SK-N-SH treated with all-trans-retinoic acid at 6 μM for 48 hours (cell line): ENCODE measurements around the gene SGPP1.

Experiments
- ATAC-seq: fragments of 200-7000 bp; cut with Tn5 transposase; 3 replicates; pipeline ENCODE4 v1.9.1; 2020; ENCODE audit warnings: mild to moderate bottlenecking, moderate library complexity
- ARNTL ChIP-seq: fragments of 450-650 bp; formaldehyde crosslinking; IDR thresholded peaks from 2 replicates; pipeline ENCODE4 v1.5.0; 2020; ENCODE audit warnings: low read depth, mild to moderate bottlenecking, moderate library complexity, borderline replicate concordance
- BACH2 ChIP-seq: fragments of 250-450 bp; sonication (Bioruptor Pico); IDR thresholded peaks from 2 replicates; pipeline ENCODE4 v1.9.0; 2021; ENCODE audit warnings: mild to moderate bottlenecking, borderline replicate concordance
- CSDC2 ChIP-seq: fragments of 250-450 bp; sonication (Bioruptor Pico); IDR thresholded peaks from 2 replicates; pipeline ENCODE4 v1.5.0; 2020; ENCODE audit warnings: mild to moderate bottlenecking, moderate library complexity
- ESRRG ChIP-seq: fragments of 250-450 bp; sonication (Bioruptor Pico); IDR thresholded peaks from 2 replicates; pipeline ENCODE4 v1.6.1; 2021; ENCODE audit warnings: mild to moderate bottlenecking
- PPARA ChIP-seq: fragments of 250-450 bp; sonication (Bioruptor Pico); IDR thresholded peaks from 2 replicates; pipeline ENCODE4 v1.5.0; 2020; ENCODE audit warnings: mild to moderate bottlenecking, borderline replicate concordance
- RARB ChIP-seq: fragments of 250-450 bp; sonication (Bioruptor Pico); IDR thresholded peaks from 2 replicates; pipeline ENCODE4 v1.8.0; 2021; ENCODE audit warnings: mild to moderate bottlenecking, moderate library complexity
- SNAI2 ChIP-seq: fragments of 250-450 bp; sonication (Bioruptor Pico); IDR thresholded peaks from 2 replicates; pipeline ENCODE4 v1.5.0; 2020; ENCODE audit warnings: mild to moderate bottlenecking, moderate library complexity
- TCF4 ChIP-seq: fragments of 250-450 bp; sonication (Bioruptor Pico); IDR thresholded peaks from 2 replicates; pipeline ENCODE4 v1.8.0; 2021; ENCODE audit warnings: mild to moderate bottlenecking, moderate library complexity, borderline replicate concordance
- TOX ChIP-seq: fragments of 250-450 bp; sonication (Bioruptor Pico); IDR thresholded peaks from 2 replicates; pipeline ENCODE4 v1.8.0; 2021; ENCODE audit warnings: mild to moderate bottlenecking, moderate library complexity, borderline replicate concordance
- ZFP3 ChIP-seq: fragments of 250-450 bp; sonication (Bioruptor Pico); IDR thresholded peaks from 2 replicates; pipeline ENCODE4 v1.5.0; 2020; ENCODE audit warnings: mild to moderate bottlenecking, moderate library complexity
- ZFP30 ChIP-seq: fragments of 450-650 bp; formaldehyde crosslinking; IDR thresholded peaks from 2 replicates; pipeline ENCODE4 v1.5.0; 2022; ENCODE audit warnings: mild to moderate bottlenecking, moderate library complexity
- ZNF565 ChIP-seq: fragments of 450-650 bp; formaldehyde crosslinking; conservative IDR thresholded peaks from 2 replicates; pipeline ENCODE4 v1.5.0; 2020; ENCODE audit warnings: low read depth, mild to moderate bottlenecking, moderate library complexity
- ZNF70 ChIP-seq: fragments of 450-650 bp; formaldehyde crosslinking; IDR thresholded peaks from 2 replicates; pipeline ENCODE4 v1.5.0; 2020; ENCODE audit warnings: mild to moderate bottlenecking, moderate library complexity
- ZNF8 ChIP-seq: fragments of 450-650 bp; formaldehyde crosslinking; IDR thresholded peaks from 2 replicates; pipeline ENCODE4 v1.5.0; 2020; ENCODE audit warnings: mild to moderate bottlenecking, moderate library complexity
- TF ChIP-seq, protein P1 (sequence below): fragments of 250-450 bp; sonication (Bioruptor Pico); IDR thresholded peaks from 2 replicates; pipeline ENCODE4 v1.5.1; 2021; ENCODE audit warnings: mild to moderate bottlenecking, moderate library complexity
- TF ChIP-seq, protein P2 (sequence below): fragments of 250-450 bp; sonication (Bioruptor Pico); IDR thresholded peaks from 2 replicates; pipeline ENCODE4 v1.8.0; 2020; ENCODE audit warnings: mild to moderate bottlenecking, moderate library complexity, borderline replicate concordance
- TF ChIP-seq, protein P3 (sequence below): fragments of 250-450 bp; sonication (Bioruptor Pico); IDR thresholded peaks from 2 replicates; pipeline ENCODE4 v1.5.1; 2020; ENCODE audit warnings: low read depth, mild to moderate bottlenecking, moderate library complexity
- TF ChIP-seq, protein P4 (sequence below): fragments of 250-450 bp; sonication (Bioruptor Pico); IDR thresholded peaks from 2 replicates; pipeline ENCODE4 v1.8.0; 2021; ENCODE audit warnings: low read depth, mild to moderate bottlenecking, moderate library complexity, borderline replicate concordance
- TF ChIP-seq, protein P5 (sequence below): fragments of 250-450 bp; sonication (Bioruptor Pico); IDR thresholded peaks from 2 replicates; pipeline ENCODE4 v1.5.0; 2020; ENCODE audit warnings: mild to moderate bottlenecking, moderate library complexity

SGPP1 gene

DNA sequence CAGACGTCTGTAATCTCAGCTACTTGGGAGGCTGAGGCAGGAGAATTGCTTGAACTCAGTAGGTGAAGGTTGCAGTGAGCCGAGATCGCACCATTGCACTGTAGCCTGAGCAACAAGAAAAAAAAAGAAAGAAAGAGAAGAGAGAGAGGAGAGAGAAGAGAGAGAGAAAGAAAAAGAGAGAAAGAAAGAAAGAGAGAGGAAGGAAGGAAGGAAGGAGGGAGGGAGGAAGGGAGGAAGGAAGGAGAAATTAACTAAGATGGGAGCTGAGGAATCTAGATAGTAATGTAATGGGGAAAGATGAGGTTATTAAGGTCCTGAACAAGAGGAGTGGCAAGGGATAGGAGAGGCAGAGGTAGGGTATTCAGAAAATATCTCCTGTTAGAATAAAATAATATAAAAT, 17.4 kb upstream of the SGPP1 start:
- no peak for TF ChIP-seq ZNF70
- no peak for TF ChIP-seq TOX (CRISPR knock-in tag)
- TF ChIP-seq, protein P1, sequence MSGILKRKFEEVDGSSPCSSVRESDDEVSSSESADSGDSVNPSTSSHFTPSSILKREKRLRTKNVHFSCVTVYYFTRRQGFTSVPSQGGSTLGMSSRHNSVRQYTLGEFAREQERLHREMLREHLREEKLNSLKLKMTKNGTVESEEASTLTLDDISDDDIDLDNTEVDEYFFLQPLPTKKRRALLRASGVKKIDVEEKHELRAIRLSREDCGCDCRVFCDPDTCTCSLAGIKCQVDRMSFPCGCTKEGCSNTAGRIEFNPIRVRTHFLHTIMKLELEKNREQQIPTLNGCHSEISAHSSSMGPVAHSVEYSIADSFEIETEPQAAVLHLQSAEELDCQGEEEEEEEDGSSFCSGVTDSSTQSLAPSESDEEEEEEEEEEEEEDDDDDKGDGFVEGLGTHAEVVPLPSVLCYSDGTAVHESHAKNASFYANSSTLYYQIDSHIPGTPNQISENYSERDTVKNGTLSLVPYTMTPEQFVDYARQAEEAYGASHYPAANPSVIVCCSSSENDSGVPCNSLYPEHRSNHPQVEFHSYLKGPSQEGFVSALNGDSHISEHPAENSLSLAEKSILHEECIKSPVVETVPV (CRISPR knock-in tag): no peak
- TF ChIP-seq RARB (CRISPR knock-in tag): no peak
- TF ChIP-seq ARNTL: no peak
- TF ChIP-seq PPARA: no peak
- TF ChIP-seq, protein P2, sequence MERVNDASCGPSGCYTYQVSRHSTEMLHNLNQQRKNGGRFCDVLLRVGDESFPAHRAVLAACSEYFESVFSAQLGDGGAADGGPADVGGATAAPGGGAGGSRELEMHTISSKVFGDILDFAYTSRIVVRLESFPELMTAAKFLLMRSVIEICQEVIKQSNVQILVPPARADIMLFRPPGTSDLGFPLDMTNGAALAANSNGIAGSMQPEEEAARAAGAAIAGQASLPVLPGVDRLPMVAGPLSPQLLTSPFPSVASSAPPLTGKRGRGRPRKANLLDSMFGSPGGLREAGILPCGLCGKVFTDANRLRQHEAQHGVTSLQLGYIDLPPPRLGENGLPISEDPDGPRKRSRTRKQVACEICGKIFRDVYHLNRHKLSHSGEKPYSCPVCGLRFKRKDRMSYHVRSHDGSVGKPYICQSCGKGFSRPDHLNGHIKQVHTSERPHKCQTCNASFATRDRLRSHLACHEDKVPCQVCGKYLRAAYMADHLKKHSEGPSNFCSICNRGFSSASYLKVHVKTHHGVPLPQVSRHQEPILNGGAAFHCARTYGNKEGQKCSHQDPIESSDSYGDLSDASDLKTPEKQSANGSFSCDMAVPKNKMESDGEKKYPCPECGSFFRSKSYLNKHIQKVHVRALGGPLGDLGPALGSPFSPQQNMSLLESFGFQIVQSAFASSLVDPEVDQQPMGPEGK (CRISPR knock-in tag): no peak
- TF ChIP-seq, protein P3, sequence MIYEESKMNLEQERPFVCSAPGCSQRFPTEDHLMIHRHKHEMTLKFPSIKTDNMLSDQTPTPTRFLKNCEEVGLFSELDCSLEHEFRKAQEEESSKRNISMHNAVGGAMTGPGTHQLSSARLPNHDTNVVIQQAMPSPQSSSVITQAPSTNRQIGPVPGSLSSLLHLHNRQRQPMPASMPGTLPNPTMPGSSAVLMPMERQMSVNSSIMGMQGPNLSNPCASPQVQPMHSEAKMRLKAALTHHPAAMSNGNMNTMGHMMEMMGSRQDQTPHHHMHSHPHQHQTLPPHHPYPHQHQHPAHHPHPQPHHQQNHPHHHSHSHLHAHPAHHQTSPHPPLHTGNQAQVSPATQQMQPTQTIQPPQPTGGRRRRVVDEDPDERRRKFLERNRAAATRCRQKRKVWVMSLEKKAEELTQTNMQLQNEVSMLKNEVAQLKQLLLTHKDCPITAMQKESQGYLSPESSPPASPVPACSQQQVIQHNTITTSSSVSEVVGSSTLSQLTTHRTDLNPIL: no peak
- no peak for TF ChIP-seq ZFP3 (CRISPR knock-in tag)
- TF ChIP-seq ZFP30 (CRISPR knock-in tag): no peak
- TF ChIP-seq ZNF565 (CRISPR knock-in tag): no peak
- no peak for TF ChIP-seq ESRRG (CRISPR knock-in tag)
- no peak for ATAC-seq

DNA sequence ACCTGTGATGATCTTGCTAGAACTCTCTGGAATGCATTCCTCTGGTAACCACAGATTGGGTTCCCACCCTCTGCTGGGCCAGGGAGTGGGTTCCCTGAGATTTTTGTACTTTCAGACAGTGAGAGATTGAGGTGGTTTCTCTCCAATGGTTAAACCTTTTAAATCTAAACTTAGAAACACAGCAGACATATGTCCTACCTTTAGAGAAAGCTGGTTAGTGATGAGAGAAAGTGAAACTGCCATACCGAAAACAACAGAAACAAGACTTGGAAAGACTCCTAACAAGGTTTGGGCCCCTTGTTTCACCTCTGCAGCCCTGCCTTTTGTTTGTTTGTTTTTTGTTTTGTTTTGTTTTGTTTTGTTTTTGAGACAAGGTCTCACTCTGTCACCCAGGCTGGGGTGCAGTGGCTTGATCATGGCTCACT, 9.7 kb upstream of the SGPP1 start:
- TF ChIP-seq, protein P4, sequence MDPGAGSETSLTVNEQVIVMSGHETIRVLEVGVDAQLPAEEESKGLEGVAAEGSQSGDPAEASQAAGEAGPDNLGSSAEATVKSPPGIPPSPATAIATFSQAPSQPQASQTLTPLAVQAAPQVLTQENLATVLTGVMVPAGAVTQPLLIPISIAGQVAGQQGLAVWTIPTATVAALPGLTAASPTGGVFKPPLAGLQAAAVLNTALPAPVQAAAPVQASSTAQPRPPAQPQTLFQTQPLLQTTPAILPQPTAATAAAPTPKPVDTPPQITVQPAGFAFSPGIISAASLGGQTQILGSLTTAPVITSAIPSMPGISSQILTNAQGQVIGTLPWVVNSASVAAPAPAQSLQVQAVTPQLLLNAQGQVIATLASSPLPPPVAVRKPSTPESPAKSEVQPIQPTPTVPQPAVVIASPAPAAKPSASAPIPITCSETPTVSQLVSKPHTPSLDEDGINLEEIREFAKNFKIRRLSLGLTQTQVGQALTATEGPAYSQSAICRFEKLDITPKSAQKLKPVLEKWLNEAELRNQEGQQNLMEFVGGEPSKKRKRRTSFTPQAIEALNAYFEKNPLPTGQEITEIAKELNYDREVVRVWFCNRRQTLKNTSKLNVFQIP (CRISPR knock-in tag): no peak
- TF ChIP-seq ZFP30 (CRISPR knock-in tag): no peak
- TF ChIP-seq TOX (CRISPR knock-in tag): no peak
- TF ChIP-seq, protein P1 (CRISPR knock-in tag): no peak
- no peak for TF ChIP-seq PPARA
- TF ChIP-seq ZFP3 (CRISPR knock-in tag): no peak
- no peak for TF ChIP-seq RARB (CRISPR knock-in tag)
- no peak for TF ChIP-seq CSDC2
- no peak for TF ChIP-seq ZNF8
- TF ChIP-seq ZNF565 (CRISPR knock-in tag): no peak
- TF ChIP-seq, protein P2 (CRISPR knock-in tag): no peak
- TF ChIP-seq, protein P3: no peak
- TF ChIP-seq, protein P5, sequence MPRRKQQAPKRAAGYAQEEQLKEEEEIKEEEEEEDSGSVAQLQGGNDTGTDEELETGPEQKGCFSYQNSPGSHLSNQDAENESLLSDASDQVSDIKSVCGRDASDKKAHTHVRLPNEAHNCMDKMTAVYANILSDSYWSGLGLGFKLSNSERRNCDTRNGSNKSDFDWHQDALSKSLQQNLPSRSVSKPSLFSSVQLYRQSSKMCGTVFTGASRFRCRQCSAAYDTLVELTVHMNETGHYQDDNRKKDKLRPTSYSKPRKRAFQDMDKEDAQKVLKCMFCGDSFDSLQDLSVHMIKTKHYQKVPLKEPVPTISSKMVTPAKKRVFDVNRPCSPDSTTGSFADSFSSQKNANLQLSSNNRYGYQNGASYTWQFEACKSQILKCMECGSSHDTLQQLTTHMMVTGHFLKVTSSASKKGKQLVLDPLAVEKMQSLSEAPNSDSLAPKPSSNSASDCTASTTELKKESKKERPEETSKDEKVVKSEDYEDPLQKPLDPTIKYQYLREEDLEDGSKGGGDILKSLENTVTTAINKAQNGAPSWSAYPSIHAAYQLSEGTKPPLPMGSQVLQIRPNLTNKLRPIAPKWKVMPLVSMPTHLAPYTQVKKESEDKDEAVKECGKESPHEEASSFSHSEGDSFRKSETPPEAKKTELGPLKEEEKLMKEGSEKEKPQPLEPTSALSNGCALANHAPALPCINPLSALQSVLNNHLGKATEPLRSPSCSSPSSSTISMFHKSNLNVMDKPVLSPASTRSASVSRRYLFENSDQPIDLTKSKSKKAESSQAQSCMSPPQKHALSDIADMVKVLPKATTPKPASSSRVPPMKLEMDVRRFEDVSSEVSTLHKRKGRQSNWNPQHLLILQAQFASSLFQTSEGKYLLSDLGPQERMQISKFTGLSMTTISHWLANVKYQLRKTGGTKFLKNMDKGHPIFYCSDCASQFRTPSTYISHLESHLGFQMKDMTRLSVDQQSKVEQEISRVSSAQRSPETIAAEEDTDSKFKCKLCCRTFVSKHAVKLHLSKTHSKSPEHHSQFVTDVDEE (CRISPR knock-in tag): no peak
- no peak for TF ChIP-seq BACH2 (CRISPR knock-in tag)
- no peak for TF ChIP-seq SNAI2 (CRISPR knock-in tag)
- TF ChIP-seq ARNTL: no peak
- TF ChIP-seq TCF4: no peak
- no peak for ATAC-seq
